ENCODE measurements around the gene DPAGT1.

DNA sequence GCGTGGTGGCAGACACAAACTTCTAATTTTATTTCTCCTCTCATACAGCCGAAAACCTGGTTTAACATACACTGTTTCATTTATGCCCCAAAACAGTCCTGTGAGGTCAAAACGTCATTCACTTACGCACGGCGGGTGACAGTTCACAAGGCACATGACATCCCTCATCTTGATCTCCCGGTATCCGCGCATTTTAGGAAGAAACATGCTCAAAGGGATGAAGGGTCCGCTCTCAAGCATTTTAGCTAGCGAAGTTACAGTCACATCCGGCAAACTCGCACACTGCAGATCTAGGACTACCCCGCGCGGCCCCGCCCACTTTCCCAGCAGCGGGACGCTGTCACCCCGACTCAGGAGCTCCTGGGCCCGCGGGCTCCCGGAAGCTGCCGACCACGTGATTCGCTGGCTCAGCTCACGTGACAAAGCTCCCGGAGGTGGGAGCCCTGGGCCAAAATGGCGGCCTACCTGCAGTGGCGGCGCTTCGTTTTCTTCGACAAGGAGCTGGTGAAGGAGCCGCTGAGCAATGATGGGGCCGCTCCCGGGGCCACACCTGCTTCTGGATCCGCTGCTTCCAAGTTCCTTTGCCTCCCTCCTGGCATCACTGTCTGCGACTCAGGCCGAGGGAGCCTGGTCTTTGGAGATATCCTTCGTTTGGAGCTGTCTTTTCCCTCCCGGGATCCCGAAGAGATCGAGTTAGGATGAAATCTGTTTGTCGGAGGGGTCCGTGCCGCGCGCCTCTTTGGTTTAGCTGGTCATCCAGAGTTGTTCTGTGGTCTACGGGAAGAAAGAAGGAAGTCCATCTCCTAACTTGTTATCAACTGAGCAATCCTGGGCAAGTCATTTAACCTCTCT is 34.1 kb downstream of the DPAGT1 start, which contains the start of gene VPS11:
- peak; percentile 94 to 98 for TF ChIP-seq POLR2AphosphoS5 (IDR thresholded peaks at IDR 0.05; ENCODE audit: insufficient read depth in 1 of 2, low read depth in 1 of 2)
- no peak for TF ChIP-seq POLR2A (IDR thresholded peaks at IDR 0.05)
- TF ChIP-seq, protein P1, sequence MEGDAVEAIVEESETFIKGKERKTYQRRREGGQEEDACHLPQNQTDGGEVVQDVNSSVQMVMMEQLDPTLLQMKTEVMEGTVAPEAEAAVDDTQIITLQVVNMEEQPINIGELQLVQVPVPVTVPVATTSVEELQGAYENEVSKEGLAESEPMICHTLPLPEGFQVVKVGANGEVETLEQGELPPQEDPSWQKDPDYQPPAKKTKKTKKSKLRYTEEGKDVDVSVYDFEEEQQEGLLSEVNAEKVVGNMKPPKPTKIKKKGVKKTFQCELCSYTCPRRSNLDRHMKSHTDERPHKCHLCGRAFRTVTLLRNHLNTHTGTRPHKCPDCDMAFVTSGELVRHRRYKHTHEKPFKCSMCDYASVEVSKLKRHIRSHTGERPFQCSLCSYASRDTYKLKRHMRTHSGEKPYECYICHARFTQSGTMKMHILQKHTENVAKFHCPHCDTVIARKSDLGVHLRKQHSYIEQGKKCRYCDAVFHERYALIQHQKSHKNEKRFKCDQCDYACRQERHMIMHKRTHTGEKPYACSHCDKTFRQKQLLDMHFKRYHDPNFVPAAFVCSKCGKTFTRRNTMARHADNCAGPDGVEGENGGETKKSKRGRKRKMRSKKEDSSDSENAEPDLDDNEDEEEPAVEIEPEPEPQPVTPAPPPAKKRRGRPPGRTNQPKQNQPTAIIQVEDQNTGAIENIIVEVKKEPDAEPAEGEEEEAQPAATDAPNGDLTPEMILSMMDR (IDR thresholded peaks at IDR 0.05), result peak in 1 of 3 experiments; percentile 29
